ENCODE results near the gene TNFSF10.
A peak's percentile ranks its signal among the peaks of the same experiment; 100 is the strongest.

The TNFSF10 gene

DNA sequence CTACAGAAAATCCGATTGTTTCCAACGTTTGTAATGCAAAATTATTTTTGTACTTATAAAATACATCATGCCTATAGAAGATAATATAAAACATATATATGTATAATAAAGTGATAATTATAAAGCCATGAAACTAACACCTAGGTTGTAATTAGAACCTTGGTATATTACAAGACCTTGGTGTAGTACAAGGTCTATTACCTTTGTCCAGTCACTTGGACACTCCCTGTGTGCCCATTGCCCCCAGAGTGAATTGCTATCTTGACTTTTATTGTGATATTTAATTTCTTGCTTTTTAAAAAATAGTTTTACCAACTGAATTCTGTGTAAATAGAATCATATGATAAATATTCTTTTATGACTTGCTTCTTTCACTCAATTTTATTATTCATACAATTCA is 20.7 kb upstream of the TNFSF10 start:
- DNase-seq, result no peak

DNA sequence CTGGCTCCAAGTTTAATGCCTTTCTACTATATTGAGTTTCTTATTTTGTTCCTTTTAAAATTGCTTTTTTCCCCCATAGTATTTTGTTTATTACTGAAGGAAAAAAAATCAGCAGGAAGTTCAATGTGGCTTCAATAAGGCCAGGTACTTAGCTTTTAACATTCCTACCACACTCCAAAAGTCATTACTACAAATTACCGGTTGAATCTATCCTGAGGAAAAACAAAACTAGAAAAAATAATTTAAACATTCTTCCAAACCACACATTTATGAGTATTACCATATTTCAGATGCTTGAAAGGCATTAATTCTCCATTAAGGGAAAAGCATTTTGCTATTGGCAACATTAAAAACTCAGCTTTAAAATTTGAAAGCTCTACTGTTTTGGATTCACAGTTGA is 20.2 kb upstream of the TNFSF10 start:
- no peak for DNase-seq

DNA sequence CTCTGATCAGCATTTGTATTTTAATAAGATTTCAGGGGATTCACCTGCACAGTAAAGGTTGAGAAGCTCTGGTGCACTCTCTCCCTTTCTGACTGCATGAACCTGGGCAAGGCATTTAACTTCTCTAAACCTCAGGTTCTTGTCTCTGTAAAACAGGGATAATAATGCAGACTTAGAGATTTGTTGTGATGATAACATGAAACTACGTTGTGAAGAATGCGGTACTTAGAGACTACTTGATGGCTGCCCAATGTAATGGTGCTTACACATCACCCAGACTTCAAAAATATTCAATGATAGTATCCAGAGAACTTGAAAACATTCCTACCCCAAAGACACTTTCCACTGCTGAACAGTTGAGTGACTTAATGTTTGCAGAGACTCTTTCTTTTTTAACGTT is 19.8 kb upstream of the TNFSF10 start:
- DNase-seq, result no peak

DNA sequence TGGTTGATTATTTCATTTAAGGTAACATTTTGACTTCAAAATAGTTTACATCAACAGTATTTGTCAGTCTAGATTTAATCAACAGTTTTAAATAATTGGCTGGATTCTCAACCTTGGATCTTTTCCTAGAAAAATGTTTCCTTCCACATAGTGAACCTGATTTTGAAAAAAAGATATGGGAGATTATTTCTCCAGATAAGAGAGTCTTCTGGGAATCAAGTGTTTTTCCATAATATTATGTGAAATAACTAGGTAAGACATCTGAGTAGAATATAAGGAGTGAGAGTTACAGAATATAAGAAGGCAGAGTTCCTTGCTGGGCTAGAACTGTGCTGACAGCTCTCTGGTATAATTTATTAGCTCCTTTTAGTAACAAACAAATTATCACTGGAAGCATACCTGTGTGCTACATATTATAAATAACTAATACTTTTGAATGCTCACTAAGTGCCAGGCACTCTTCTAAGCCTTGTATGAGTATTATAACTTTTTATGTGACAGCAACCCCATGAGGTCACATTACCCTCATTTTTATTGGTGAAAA is 18.8 kb upstream of the TNFSF10 start:
- no peak for DNase-seq

DNA sequence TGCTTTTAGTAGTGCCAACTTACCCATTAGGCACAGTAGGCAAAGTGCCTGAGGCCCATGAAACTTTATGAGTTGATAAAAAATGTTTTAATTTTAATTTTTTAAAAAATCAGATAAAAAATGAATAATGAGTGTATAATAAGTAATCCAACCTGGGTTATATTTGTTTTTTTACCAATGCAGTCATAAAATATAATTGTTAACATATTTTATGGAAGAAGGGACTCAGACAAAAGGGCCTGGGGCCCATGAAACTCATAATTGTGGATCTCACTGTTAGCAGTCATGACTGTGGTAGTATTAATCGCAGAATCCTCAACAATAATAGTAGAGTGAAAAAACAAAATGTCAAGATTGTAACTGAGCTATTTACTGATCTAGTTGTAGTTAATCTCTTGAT is 16.8 kb upstream of the TNFSF10 start:
- DNase-seq, result peak in 1 of 3 donors; percentile 17

DNA sequence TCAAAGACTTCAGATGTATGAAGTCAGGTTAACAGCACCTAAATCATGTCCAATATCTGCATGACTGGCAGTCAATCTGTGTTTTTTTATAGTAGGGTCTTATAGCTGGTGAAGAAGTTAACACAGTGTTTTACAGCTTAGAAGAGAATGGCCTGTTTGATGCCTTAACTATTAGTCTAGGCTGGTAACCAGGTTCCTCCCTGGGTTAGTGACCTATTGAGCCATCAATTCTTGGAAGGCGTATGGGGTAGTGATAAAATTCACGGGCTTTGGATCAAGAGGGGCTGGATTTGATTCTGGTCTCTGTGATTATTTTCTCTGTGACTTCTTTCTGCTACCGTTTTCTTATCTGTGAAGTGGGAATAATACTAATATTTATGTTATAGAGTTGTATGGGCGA is 16.0 kb upstream of the TNFSF10 start:
- DNase-seq, result no peak

DNA sequence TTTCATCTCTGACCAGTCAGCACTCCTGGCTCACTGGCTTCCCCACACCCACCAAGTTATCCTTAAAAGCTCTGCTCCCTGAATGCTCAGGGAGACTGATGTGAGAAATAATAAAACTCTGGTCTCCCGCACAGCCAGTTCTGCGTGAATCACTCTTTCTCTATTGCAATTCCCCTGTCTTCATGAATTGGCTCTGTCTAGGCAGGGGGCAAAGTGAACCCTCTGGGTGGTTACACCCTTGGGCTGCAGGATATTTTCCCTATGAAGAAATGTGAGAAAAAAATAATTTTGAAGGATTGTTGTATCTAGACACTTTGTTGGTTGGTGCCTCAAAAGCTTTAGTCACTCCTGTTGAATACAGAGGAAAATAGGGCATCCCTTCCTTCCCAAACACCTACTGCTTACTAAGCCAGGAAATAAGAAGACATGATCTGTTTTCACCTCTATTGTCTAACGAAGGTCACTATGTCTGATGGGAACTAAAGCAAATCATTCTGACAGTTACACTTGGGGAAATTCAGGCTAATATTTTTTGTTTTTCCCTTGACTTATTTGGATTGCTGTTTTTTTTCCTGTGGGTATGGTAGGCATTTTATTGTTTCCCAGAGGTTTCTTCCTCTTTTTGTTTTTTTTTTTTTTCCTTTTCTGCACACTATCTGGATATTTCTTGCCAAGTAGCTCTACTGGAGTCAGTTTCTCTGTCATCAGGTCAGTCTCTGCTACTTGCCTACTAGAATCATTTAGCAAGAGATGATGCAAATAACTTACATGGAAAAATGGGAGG is 15.3 kb upstream of the TNFSF10 start:
- peak in 2 of 3 donors; percentile 23 to 75 for DNase-seq

DNA sequence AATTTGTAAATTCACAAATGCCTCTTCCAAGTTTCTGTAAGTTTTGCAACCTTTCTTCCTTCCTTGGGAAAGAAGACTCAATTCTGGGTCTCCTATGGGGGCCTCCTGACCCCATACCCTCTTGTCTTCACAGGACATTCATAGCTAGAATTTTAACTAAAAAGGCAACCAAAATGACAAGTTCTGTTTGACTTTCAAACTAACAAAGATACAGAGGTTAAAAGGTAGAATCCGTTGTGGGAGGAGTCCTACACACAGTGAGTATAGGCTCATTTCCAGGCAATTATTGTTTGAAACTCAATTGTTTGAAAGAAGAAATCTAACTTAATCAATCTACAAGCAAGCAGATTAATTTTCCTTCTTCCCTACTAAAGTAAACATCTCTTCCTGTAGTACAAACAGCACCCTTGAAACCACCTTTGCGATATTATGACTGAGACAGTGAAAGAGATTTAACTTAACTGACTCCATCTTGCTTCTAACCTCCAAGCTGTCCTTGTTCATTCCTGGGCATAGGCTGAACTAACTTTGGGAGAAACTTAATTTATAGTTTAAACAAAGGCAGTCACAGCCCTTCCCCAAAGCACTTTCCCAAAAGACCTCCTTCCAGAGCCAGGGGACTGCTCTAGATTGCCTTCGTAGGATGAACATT is 14.4 kb upstream of the TNFSF10 start:
- peak in 1 of 3 donors; percentile 16 for DNase-seq

DNA sequence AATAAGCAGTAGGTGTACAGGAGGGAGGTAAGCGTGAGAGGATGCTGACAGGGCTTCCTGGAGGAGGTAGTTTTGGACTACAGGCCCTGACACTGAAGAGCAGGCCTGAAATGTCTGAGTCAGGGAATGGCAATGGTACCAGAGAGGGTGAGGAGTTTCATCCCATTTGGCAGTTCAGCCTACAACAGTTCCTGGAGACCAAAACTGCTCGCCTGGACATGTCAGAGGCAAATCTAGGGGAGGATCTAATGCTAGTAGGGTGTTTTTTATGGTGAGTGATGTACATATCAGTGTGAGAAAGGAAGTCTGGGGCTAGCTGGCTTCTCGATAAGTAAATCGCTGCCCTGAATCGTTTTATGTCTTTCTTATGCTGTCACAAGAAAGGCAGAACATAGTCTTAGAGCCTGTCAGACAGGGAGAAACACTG is 13.8 kb upstream of the TNFSF10 start:
- peak in 1 of 3 donors; percentile 18 for DNase-seq

DNA sequence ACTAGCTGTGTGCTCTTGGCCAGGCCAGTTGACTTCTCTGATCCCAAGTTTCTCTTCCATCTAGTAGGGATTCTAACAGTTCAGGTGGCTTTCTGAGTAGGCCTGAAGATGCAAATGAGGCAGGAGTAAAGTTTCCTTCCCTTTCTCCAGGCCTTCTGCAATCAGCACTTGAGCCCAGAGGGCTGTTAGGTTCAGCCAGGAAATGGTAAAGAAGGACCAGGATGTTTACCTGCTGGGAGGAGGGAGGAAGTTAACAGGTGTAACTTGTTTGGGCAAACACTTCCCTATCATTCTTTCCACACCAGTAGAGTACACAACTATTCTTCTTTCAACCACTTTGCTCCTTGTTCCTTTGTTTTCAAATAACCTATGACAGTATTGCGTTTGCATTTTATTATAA is 13.3 kb upstream of the TNFSF10 start:
- DNase-seq, result peak in 1 of 3 donors; percentile 13

DNA sequence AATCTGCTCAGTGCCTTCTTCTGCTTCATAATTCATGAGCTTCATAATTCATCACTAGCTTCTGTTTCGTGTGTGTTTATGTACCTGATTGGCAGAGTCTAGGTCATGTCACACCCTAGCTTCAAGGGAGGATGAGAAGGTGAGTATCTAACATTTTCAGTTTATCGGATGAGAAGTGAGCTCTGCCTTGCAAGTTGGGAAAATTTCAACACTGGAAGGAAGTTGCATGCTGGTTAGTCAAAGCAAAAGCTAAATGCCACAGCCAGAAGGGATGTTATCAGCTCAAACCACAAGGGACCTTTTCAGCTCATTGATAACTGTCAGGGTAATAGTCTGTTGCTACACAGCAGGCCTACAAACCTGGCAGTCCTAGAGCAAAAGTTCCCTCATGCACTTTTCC is 7.3 kb upstream of the TNFSF10 start:
- DNase-seq, result peak; percentile 44 to 72 (median 58)

DNA sequence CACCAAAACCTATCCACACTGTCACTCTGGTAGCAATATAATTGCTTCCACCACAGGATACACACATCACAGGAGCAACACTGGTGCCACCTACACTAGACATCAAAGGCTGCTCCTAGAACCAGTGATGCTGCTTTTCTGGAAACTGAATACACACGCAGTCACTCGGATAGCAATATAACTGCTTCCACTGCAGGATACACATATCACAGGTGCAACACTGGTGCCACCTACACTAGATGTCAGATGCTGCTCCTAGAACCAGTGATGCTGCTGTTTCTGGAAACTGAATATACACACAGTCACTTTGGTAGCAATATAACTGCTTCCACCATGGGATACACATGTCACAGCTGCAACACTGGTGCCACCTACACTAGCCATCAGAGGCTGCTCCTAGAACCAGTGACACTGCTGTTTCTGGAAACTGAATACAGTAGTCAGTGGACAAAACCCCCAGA is 6.9 kb upstream of the TNFSF10 start:
- DNase-seq, result peak in 1 of 3 donors; percentile 28

DNA sequence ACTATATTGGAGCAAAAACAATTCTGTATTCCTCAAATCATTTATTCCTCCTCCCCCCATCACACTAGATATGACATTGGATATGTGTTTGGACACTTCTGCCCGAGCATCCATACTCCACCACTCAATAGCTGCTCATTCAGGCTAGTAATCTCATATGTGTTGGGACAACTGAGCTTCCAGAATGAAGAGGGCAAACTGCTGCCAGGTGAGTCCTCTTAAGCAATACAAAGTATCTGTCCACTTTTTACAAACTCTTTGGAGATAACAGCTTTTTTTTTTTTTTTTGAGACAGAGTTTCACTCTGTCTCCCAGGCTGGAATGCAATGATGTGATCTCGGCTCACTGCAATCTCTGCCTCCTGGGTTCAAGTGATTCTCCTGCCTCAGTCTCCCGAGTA is 5.4 kb upstream of the TNFSF10 start:
- no peak for DNase-seq

DNA sequence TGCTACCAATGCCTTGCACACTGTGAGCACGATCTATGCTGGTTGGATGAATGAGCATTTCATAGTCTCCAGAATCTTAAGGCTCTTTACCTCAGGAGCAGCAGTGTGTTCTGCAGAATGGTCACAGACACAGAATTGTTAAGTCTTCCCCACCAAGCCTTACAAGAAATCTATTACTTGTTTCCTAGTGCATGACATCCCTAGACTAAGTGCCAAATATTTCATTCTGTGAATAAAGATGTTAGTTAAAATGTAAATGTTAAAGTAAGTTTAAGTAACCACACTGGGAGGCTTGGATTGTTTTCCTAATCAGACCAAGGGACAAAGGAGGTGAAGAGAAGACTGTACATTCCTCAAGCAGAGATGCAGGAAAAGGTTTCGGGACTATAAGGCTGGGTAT is 4.1 kb upstream of the TNFSF10 start:
- peak in 1 of 3 donors; percentile 12 for DNase-seq

DNA sequence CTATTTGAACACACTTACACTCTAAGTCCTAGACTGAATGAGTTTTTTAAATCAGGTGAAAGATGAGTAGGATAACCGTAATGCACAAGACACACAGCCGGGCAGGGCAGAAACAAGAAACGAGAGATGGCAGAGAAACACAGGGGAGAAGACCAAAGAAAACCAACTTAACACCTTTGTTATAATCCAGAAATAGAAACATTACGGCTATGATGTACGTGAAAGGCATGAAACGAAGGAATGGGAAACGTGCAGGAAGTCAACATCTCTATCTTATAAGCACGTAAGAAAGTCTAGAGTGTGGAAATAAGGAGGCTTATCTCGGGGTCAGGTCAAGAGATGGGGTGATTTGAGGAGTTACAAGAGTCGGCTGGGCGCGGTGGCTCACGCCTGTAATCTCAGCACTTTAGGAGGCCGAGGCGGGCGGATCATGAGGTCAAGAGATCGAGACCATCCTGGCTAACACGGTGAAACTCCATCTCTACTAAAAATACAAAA is 1.9 kb upstream of the TNFSF10 start:
- DNase-seq, result no peak

DNA sequence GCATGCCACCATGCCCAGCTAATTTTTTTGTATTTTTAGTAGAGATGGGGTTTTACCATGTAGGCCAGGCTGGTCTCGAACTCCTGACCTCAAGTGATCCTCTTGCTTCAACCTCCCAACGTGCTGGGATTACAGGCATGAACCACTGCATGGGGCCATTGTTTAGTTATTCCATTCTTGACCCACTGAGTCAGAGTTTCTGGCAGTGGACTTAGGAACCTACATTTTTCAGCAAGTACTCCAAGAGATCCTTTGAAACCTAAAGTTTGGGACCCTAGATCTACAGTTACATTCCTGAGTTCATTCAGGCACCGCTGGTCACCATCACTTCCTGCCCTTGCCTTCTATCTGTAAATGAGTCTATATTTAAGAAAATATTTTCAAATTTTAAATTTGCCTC is 1.4 kb upstream of the TNFSF10 start:
- peak in 1 of 3 donors; percentile 16 for DNase-seq

DNA sequence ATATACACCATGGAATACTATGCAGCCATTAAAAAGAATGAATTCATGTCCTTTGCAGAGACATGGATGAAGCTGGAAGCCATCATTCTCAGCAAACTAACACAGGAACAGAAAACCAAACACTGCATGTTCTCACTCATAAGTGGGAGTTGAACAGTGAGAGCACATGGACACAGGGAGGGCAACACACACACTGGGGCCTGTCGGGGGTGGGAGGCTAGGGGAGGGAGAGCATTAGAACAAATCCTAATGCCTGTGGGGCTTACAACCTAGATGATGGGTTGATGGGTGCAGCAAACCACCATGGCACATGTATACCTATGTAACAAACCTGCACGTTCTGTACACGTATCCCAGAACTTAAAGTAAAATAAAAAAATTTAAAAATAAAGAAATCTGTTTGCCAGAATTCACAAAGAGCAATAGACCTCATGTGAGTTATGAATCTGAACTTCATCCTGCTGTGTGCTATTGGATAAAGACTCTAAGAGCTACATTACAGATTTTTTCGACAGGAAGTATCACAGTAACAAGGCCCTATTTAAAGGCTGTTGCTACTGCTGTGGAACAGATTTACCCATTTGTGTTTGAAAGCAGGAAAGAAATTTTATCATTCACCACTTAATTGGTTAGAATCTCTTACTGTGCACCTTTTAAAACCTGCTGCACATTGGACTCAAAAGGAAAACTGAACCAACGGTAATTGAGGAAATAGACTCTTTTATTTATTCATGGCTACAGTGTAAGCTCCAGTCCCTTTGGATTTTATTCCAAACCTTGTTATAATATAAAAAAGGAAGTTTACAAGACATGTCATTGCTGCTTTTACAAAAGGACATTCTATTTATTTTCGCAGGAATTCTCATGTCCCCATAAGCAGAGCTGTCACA is 1.1 kb downstream of the TNFSF10 start:
- DNase-seq, result peak in 1 of 3 donors; percentile 46

DNA sequence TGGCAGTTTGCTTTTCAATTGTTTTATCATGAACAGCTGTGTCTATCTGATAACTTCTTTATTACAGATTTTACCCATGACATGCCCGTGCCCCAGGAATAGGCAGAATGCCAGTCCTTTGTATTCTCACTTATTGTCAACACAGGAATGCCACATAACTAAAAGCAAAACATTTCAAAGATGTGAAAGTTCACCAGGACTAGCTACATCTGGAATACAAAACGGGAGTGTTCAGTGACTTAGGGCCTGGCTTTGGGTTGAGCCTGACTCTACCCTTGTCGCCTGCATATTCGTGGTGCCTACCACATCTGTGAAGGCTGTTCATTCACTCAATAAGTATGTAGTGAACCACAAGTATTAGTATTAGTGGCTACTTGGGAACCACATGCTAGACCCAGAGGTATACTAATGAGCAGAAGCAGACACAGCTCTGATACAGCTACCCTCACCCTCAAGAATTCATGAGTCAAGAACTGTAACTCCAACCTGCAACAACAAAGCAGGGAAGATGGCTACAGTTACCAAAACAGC is 2.9 kb downstream of the TNFSF10 start:
- peak in 1 of 3 donors; percentile 19 for DNase-seq

DNA sequence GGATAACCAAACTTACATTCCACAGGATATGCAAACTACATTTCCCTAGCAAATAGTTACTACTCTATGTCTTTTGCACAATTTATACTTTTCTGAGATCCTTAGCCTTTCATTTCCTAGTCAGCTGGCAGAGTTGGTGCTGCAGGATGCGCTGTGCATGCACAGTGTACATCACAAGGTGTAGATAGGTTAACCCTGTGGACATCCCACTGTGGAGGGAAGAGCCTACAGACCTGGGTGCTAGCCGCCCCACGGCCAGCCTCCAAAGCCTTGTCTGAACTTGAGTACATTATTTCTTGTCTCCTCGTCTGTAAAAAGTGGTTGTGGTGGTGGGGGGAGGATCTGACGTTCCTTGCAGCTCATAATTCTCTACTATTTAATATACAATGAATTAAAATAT is 3.5 kb downstream of the TNFSF10 start:
- peak in 1 of 3 donors; percentile 14 for DNase-seq

DNA sequence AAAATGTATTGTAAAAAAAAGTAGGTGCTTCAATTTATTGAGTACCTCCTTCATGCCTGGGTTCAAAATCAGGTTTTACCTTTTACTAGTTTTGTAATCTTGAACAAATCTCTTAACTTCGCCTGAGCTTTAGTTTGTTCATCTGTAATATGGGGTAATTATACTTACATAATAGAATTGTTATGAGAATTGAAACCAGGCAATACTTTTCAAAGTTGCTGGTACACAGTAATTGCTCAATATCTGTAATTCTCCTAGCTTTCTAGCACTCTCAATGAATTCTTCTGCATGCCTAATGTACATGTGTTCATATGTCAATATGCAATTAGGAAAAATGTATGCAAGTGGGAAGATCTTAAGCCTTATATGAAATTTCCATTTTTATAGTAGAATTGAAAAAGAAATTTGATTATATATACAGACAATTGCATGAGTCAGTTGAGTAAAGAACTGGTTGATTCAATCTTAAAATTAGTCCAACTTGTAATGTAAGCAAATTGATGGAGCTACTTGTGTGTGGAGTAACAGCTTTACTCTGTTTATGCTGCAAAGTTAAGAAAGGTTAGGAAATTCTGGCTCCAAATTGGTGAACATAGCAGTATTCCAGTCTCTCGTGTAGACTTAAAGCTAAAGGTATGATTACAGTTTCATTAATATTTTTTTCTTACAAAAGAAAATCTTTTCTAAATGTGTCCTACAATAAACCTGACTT is 4.1 kb downstream of the TNFSF10 start:
- DNase-seq, result peak in 1 of 3 donors; percentile 19

DNA sequence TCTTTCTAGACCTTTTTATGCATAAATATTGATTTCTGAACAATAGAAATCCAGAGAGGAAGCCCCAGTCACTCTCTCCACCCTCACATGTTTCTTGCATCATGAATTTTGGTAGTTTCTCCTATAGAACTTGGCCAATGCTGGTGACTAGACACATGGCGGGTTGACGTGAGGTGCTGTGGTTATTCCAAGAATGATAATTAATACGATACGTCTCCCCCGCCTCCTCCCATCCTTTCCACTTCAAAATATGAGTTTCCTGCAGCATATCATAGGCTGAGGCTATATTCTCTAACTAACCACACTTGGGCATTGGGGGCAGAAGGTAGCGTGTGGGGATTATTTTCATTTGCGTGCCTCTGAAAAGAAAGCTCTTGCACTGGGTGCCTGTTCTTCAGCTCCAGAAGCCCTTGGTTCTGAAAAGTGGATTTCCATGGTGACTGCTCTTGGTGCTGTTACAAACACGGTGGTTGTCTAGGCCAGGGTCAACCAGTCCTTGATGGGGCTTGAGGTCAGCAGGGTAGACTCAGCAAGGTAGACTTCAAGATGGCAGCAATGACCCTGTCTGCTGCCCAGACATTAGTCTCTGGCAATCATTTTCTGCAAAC is 5.3 kb downstream of the TNFSF10 start:
- peak; percentile 57 to 72 (median 62) for DNase-seq

Measured in suppressor macrophage treated with lipopolysaccharide for 1 hour (primary cell).